PFSK-1 (cell line): ENCODE results near the gene NDFIP1.

Experiments
- FOXP2 ChIP-seq: optimal IDR thresholded peaks from 2 replicates; pipeline ENCODE3; 2011; ENCODE audit warnings: borderline replicate concordance, control low read depth, inconsistent platforms; ENCODE audit not compliant: insufficient read depth; ENCODE audit errors: extremely low read length, extremely low read depth
- POLR2AphosphoS5 ChIP-seq: IDR thresholded peaks from 2 replicates; pipeline ENCODE4 v1.6.1; 2012; ENCODE audit warnings: low read depth, mild to moderate bottlenecking, control low read depth, low read length, moderate library complexity
- SIN3A ChIP-seq: IDR thresholded peaks from 2 replicates; pipeline ENCODE4 v1.6.1; 2012; ENCODE audit warnings: mild to moderate bottlenecking, low read length, moderate library complexity, borderline replicate concordance; ENCODE audit not compliant: insufficient read depth
- TAF1 ChIP-seq: IDR thresholded peaks from 2 replicates; pipeline ENCODE4 v1.6.1; 2012; ENCODE audit warnings: low read length, control low read depth, borderline replicate concordance; ENCODE audit not compliant: insufficient read depth
- TF ChIP-seq, protein P1 (sequence below), 2 experiments: IDR thresholded peaks; 2 replicates each; pipeline versions ENCODE4 v1.6.1 to v1.8.0; 2011 to 2012; ENCODE audit warnings: low read depth in 2 of 2, low read length in 2 of 2, control low read depth in 1 of 2, inconsistent platforms in 1 of 2, mild to moderate bottlenecking in 1 of 2, moderate library complexity in 1 of 2; ENCODE audit not compliant: insufficient read depth in 1 of 2

NDFIP1 gene

DNA sequence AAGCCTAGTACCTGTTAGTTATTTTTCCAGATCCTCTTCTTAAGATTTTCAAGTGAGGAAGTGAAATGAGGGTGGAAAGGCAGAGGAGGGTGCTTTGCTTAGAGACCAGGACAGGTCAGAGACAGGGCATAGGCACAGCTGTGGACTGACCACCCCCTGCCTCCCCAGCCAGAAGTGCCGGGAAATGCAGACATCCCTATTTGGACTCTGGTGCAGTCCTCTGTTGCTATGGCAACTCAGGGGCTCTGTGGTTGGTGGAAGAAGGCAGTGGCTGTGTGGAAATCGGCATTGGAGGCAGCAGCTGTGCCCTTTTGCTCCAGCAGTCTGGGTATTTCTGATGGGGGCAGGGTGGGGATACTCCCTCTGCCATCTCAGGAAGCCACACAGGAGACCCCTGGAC, 43.3 kb upstream of the NDFIP1 start:
- TF ChIP-seq, protein P1, sequence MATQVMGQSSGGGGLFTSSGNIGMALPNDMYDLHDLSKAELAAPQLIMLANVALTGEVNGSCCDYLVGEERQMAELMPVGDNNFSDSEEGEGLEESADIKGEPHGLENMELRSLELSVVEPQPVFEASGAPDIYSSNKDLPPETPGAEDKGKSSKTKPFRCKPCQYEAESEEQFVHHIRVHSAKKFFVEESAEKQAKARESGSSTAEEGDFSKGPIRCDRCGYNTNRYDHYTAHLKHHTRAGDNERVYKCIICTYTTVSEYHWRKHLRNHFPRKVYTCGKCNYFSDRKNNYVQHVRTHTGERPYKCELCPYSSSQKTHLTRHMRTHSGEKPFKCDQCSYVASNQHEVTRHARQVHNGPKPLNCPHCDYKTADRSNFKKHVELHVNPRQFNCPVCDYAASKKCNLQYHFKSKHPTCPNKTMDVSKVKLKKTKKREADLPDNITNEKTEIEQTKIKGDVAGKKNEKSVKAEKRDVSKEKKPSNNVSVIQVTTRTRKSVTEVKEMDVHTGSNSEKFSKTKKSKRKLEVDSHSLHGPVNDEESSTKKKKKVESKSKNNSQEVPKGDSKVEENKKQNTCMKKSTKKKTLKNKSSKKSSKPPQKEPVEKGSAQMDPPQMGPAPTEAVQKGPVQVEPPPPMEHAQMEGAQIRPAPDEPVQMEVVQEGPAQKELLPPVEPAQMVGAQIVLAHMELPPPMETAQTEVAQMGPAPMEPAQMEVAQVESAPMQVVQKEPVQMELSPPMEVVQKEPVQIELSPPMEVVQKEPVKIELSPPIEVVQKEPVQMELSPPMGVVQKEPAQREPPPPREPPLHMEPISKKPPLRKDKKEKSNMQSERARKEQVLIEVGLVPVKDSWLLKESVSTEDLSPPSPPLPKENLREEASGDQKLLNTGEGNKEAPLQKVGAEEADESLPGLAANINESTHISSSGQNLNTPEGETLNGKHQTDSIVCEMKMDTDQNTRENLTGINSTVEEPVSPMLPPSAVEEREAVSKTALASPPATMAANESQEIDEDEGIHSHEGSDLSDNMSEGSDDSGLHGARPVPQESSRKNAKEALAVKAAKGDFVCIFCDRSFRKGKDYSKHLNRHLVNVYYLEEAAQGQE (IDR thresholded peaks at IDR 0.05; ENCODE audit: insufficient read depth in 1 of 2, low read depth in 2 of 2, low read length in 2 of 2) = no peak
- TF ChIP-seq SIN3A (no peak), FOXP2 (no peak), POLR2AphosphoS5 (no peak), TAF1 (no peak)

DNA sequence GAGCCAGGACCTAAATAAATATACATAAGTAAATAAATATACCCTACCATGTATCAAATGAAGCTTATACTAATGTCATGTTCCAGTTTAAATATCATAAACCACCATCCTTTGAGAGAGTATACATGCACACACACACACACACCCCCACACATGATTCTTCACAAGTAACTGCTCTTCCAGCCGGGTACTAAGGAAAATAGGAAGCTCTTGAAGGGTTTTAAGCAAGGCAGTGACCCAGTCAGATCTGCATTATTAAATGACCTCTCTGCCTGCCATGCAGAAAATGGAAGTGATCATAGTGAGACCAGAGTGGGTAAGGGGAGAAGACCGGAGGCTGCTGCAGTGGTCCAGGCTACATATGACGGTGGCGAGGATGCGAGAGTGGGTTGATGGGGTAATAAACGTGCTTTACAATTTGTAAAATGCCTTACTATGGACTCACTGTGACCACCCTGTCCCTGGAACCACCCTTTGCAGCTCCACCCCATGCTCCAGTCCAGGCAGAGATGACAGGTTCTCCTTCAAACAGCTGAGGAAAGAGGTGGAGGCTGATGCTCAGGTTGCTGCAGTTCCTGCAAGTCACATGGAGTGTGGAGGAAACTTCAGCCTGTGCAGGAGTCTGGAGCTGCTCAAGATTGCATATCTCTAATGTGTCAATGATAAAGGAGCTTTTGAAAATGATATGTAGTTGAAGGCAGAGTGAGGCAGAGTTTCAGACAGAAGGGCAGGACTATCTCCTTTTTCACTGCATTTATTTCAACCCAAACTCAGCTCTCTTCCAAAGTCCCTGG, 38.8 kb upstream of the NDFIP1 start:
- TF ChIP-seq SIN3A = no peak
- TF ChIP-seq, protein P1 (IDR thresholded peaks at IDR 0.05; ENCODE audit: insufficient read depth in 1 of 2, low read depth in 2 of 2, low read length in 2 of 2) = no peak

DNA sequence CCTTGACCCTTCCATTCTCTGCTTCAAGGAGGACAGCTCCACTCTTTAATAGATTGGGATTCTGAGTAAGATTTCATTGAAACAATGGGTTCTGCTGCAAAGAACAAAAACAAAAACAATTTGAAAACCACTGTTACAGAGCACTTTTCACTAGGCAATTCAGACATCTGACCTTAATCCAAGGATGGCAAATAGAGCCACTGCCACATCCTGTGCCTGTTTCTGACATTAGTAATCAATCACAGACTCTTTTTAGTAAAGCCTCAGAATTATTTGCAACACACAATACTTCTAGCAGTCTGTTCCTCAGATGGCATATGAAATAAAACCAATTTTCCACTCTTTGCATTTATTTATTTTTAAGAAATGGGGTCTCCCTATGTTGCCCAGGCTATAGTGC, 37.8 kb upstream of the NDFIP1 start:
- TF ChIP-seq, protein P1 (IDR thresholded peaks at IDR 0.05; ENCODE audit: insufficient read depth in 1 of 2, low read depth in 2 of 2, low read length in 2 of 2) = no peak
- TF ChIP-seq TAF1 (no peak), FOXP2 (no peak), POLR2AphosphoS5 (no peak), SIN3A (no peak)

DNA sequence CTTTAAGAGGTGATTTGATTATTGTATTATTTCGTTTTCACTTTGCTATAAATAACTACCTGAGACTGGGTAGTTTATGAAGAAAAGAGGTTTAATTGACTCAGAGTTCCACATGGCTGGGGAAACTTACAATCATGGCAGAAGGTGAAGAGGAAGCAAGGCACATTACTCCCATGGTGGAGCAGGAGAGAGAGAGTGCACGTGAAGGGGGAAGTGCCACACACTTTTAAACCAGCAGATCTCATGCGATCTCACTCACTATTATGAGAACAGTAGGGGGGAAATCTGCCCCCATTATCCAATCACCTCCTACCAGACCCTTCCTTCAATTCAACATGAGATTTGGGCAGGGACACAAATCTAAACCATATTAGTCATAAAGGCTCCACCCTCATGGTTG, 36.1 kb upstream of the NDFIP1 start:
- TF ChIP-seq TAF1 (no peak), SIN3A (no peak)
- TF ChIP-seq, protein P1 (IDR thresholded peaks at IDR 0.05; ENCODE audit: insufficient read depth in 1 of 2, low read depth in 2 of 2, low read length in 2 of 2) = no peak

DNA sequence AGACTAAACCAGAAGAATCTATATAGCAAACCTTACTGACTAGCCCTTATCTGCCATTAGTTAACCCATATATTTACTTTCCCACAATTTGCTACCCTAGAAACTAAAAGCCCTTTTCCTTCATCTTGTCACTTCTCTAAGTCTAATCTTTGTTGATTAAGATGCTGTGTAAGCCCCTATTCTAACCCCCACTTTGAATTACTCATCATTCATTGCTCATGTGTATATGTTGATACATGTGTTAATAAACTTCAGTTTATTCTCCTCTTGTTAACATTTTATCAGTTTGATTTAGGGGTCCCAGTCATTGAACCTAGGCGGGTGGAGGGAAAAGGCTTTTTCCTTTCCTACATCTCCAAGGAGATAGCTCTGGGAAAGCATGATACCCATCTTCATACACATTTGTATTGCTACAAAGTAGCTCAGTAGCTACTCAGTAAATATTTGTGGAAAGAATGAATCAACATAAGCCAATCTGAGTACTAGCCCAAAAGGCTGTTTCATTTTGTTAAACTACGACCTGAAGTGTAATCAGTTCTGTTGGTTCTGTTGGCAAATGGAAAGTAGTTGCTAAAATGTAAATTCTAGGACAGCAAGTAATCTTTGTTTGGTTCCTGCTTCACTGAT, 35.1 kb upstream of the NDFIP1 start:
- TF ChIP-seq FOXP2 = no peak
- TF ChIP-seq POLR2AphosphoS5 = no peak
